Osteoblast (primary cell): ENCODE measurements around the gene MAPK1IP1L. TPM values are rescaled to one million over a fixed set of nuclear protein-coding genes. Genes with fewer than 3 reads are reported as not detected.

ENCODE experiments used
- DNase-seq: peaks from one replicate; pipeline ENCODE4 v3.0.0; 2011; ENCODE audit warnings: low spot score, mixed read lengths; ENCODE audit not compliant: insufficient read length; ENCODE audit errors: missing footprints
- H2AFZ ChIP-seq: 2 replicates; pipeline ENCODE4 v1.6.0; 2011; ENCODE audit warnings: mild to moderate bottlenecking, low read length
- H3K27ac ChIP-seq: 2 replicates; pipeline ENCODE4 v1.5.1; 2011; ENCODE audit warnings: mild to moderate bottlenecking, low read depth, low read length, moderate library complexity
- H3K27me3 ChIP-seq: 2 replicates; pipeline ENCODE4 v1.6.0; 2012; ENCODE audit warnings: mild to moderate bottlenecking, control low read depth, inconsistent platforms, low read length, moderate library complexity; ENCODE audit not compliant: insufficient read depth
- H3K36me3 ChIP-seq: 2 replicates; pipeline ENCODE4 v1.5.1; 2011; ENCODE audit warnings: mild to moderate bottlenecking, low read length, control low read depth, moderate library complexity; ENCODE audit not compliant: insufficient read depth
- H3K4me1 ChIP-seq: 2 replicates; pipeline ENCODE4 v1.5.1; 2011; ENCODE audit warnings: mild to moderate bottlenecking, low read length, control low read depth, moderate library complexity; ENCODE audit not compliant: insufficient read depth
- H3K4me2 ChIP-seq: 2 replicates; pipeline ENCODE4 v1.6.0; 2011; ENCODE audit warnings: mild to moderate bottlenecking, low read length; ENCODE audit not compliant: insufficient read depth
- H3K4me3 ChIP-seq: fragments of 200-600 bp; sonication (generic); 3 replicates; pipeline ENCODE4 v1.5.1; 2012; ENCODE audit warnings: mild to moderate bottlenecking, low read length, inconsistent platforms; ENCODE audit not compliant: insufficient read depth
- H3K79me2 ChIP-seq: 2 replicates; pipeline ENCODE4 v1.6.0; 2012; ENCODE audit warnings: mild to moderate bottlenecking, low read length, control low read depth, inconsistent platforms; ENCODE audit not compliant: insufficient read depth
- H3K9me3 ChIP-seq: 2 replicates; pipeline ENCODE4 v1.5.1; 2011; ENCODE audit warnings: low read depth, low read length, control low read depth
- H4K20me1 ChIP-seq: 2 replicates; pipeline ENCODE4 v1.6.0; 2012; ENCODE audit warnings: mild to moderate bottlenecking, low read length, control low read depth; ENCODE audit not compliant: insufficient read depth
- CTCF ChIP-seq: IDR thresholded peaks from 2 replicates; pipeline ENCODE4 v1.5.1; 2011; ENCODE audit warnings: mild to moderate bottlenecking, low read depth, low read length, moderate library complexity; ENCODE audit errors: extremely low read depth
- total RNA-seq: library from RNA; depleted of rRNA; stranded (reverse); fragments of >200 nt; gene quantifications from 2 replicates; pipeline ENCODE4 v1.2.3, GENCODE V29; 2012

Gene MAPK1IP1L
- total RNA-seq, 1 donor, result 42.0 TPM

GRCh38 chr14:55025948-55026347, 25.5 kb upstream of the MAPK1IP1L start:
- Histone ChIP-seq H3K36me3 (peaks cover 3% of the 10 kb centered on the region), H3K27me3 (no peaks in the 10 kb centered on the region), H3K4me2 (peak overlapping the region; percentile 85)

GRCh38 chr14:55026441-55026792, 25.0 kb upstream of the MAPK1IP1L start:
- Histone ChIP-seq H4K20me1 (peaks cover 15% of the 10 kb centered on the region), H3K4me1 (peaks cover 26% of the 10 kb centered on the region), H3K79me2 (peaks cover 76% of the 10 kb centered on the region), H3K27me3 (no peaks in the 10 kb centered on the region), H3K9me3 (no peaks in the 10 kb centered on the region), H3K4me3 (peak overlapping the region; percentile 92), H3K36me3 (peaks cover 3% of the 10 kb centered on the region), H3K27ac (peak overlapping the region; percentile 88), H2AFZ (peak overlapping the region; percentile 91), H3K4me2 (peak overlapping the region; percentile 85)
- TF ChIP-seq CTCF, result no peak
- peak; percentile 66 for DNase-seq

More at GRCh38 chr14:55025948-55026347, 25.5 kb upstream of the MAPK1IP1L start:
- DNase-seq, result peak; percentile 61
- Histone ChIP-seq H3K79me2 (peaks cover 75% of the 10 kb centered on the region), H3K4me1 (peaks cover 26% of the 10 kb centered on the region), H3K4me3 (peak overlapping the region; percentile 92), H4K20me1 (peaks cover 15% of the 10 kb centered on the region), H3K9me3 (no peaks in the 10 kb centered on the region), H3K27ac (peak overlapping the region; percentile 88), H2AFZ (peak overlapping the region; percentile 91)
- TF ChIP-seq CTCF, result no peak

- peaks cover 26% of the 10 kb centered on the region for H3K4me1 ChIP-seq
- H3K79me2 ChIP-seq, result peaks cover 75% of the 10 kb centered on the region
- DNase-seq, result peak; percentile 92
- no peaks in the 10 kb centered on the region for H3K27me3 ChIP-seq
- H4K20me1 ChIP-seq, result peaks cover 15% of the 10 kb centered on the region
- peak within 1 kb of the TSS; percentile 88 for H3K27ac ChIP-seq
- peaks cover 2% of the 10 kb centered on the region for H3K36me3 ChIP-seq
- TF ChIP-seq CTCF, result no peak
- H3K4me2 ChIP-seq, result peak within 1 kb of the TSS; percentile 85
- H3K4me3 ChIP-seq, result peak within 1 kb of the TSS; percentile 92
- no peaks in the 10 kb centered on the region for H3K9me3 ChIP-seq
- H2AFZ ChIP-seq, result peak within 1 kb of the TSS; percentile 91
Observed at GRCh38 chr14:55026793-55027561, 24.5 kb upstream of the MAPK1IP1L start, which contains the start of the genes SOCS4 and WDHD1. Gene SOCS4 (plus strand): TSS chr14:55027236. CDS start chr14:55043042, 15,806 bp downstream. Gene WDHD1 (minus strand): TSS chr14:55027099. CDS start chr14:55026787, 312 bp downstream.

GRCh38 chr14:55028066-55028465, 23.4 kb upstream of the MAPK1IP1L start:
- TF ChIP-seq CTCF, result no peak
- Histone ChIP-seq H3K27me3 (no peaks in the 10 kb centered on the region), H3K79me2 (peaks cover 75% of the 10 kb centered on the region), H3K4me1 (peaks cover 26% of the 10 kb centered on the region), H2AFZ (no peak overlapping the region), H3K36me3 (no peaks in the 10 kb centered on the region), H3K27ac (peak overlapping the region; percentile 88), H3K4me3 (peak overlapping the region; percentile 92), H4K20me1 (peaks cover 15% of the 10 kb centered on the region), H3K4me2 (peak overlapping the region; percentile 85), H3K9me3 (no peaks in the 10 kb centered on the region)
- no peak for DNase-seq
